Spleen (tissue), 13 donors: ENCODE results near the gene DNAJB1. TPM values are rescaled to one million over a fixed set of nuclear protein-coding genes. Genes with fewer than 3 reads are reported as not detected.

ENCODE experiments used
- DNase-seq: peaks from one replicate; pipeline ENCODE4 v3.0.0-alpha.2; 2020
- H3K27ac ChIP-seq, 8 donors: fragments of 200-600 bp; sonication (generic) in 7 of 8; 1 replicate in 4 of 8; 2 replicates in 4 of 8; pipeline versions ENCODE4 v1.5.0 to v1.8.0; 2016 to 2021; ENCODE audit warnings: inconsistent platforms in 4 of 8, mild to moderate bottlenecking in 4 of 8, moderate library complexity in 1 of 8
- H3K27me3 ChIP-seq, 7 donors: fragments of 200-600 bp; sonication (generic) in 6 of 7; replicated peaks in 1 of 7; 1 replicate in 4 of 7; 2 replicates in 3 of 7; pipeline versions ENCODE4 v1.5.0 to v1.8.0; 2016 to 2021; ENCODE audit warnings: inconsistent platforms in 3 of 7, mild to moderate bottlenecking in 1 of 7
- H3K36me3 ChIP-seq, 6 donors: fragments of 200-600 bp; sonication (generic) in 5 of 6; 1 replicate in 4 of 6; 2 replicates in 2 of 6; pipeline versions ENCODE4 v1.5.0 to v1.8.0; 2016 to 2021; ENCODE audit warnings: inconsistent platforms in 2 of 6
- H3K4me1 ChIP-seq, 6 donors: fragments of 200-600 bp; sonication (generic) in 5 of 6; 1 replicate in 3 of 6; 2 replicates in 3 of 6; pipeline versions ENCODE4 v1.5.0 to v1.8.0; 2016 to 2021; ENCODE audit warnings: inconsistent platforms in 3 of 6
- H3K4me3 ChIP-seq, 8 donors: fragments of 200-600 bp; sonication (generic) in 7 of 8; 1 replicate in 4 of 8; 2 replicates in 4 of 8; pipeline versions ENCODE4 v1.5.0 to v1.8.0; 2016 to 2021; ENCODE audit warnings: inconsistent platforms in 4 of 8, mild to moderate bottlenecking in 4 of 8, moderate library complexity in 2 of 8
- H3K9me3 ChIP-seq, 8 donors: fragments of 200-600 bp; sonication (generic) in 7 of 8; 1 replicate in 4 of 8; 2 replicates in 4 of 8; pipeline versions ENCODE4 v1.5.0 to v1.8.0; 2016 to 2021; ENCODE audit warnings: inconsistent platforms in 4 of 8
- POLR2A ChIP-seq, 3 donors: fragments of 450-650 bp; IDR thresholded peaks; one replicate each; pipeline ENCODE4 v1.5.1; 2017; ENCODE audit warnings: antibody characterized with exemption in 3 of 3, mild to moderate bottlenecking in 1 of 3
- POLR2AphosphoS5 ChIP-seq, 3 donors: sonication (generic); formaldehyde crosslinking; IDR thresholded peaks; one replicate each; pipeline ENCODE4 v1.5.1; 2017; ENCODE audit warnings: antibody characterized with exemption in 3 of 3
- WGBS, 5 donors: extraction: QIAGEN DNeasy Blood & Tissue Kit in 3 of 5; methylation state at CpG; one replicate each; pipeline versions ENCODE4 v1.1.5 to v1.1.7; 2013 to 2018; 5-methylcytosine and 5-hydroxymethylcytosine counted together
- intact Hi-C: fragments of 100-400 bp; cut with DNase I; formaldehyde crosslinking; loops from one replicate; pipeline ENCODE4 v1.15.0; 2023; ENCODE audit warnings: low total_unique reads
- long read RNA-seq, 2 donors: transcript quantifications; one replicate each; lab custom pipeline, GENCODE V29; 2026
- polyA plus RNA-seq, 3 donors: library from polyadenylated mRNA; stranded (reverse); fragments of 200-250 nt; gene quantifications; one replicate each; pipeline ENCODE4 v1.2.1, GENCODE V29; 2013
- total RNA-seq, 7 donors: library from RNA; depleted of rRNA in 3 of 7; stranded (reverse); fragments of >200 nt in 3 of 7; fragmentation: NEBNext Ultra II Directional in 4 of 7; extraction: Animal tissue kit (Norgen Biotek cat#: 25700) in 4 of 7; gene quantifications; one replicate each; pipeline versions ENCODE4 v1.1.0 to v1.2.1, GENCODE V29; 2016 to 2021
- TF ChIP-seq, protein P1 (sequence below), 11 experiments: fragments of 200-600 bp in 7 of 11; fragments of 450-650 bp in 4 of 11; sonication (generic) in 4 of 11; IDR thresholded peaks in 8 of 11; conservative IDR thresholded peaks in 3 of 11; 1 replicate in 7 of 11; 2 replicates in 4 of 11; pipeline versions ENCODE4 v1.4.0 to v1.8.0; 2016 to 2021; ENCODE audit warnings: antibody characterized with exemption in 11 of 11, inconsistent platforms in 4 of 11, mild to moderate bottlenecking in 1 of 11
- donor health status: healthy with polysubstance abuse.
- donor health status: DM: no; HTN: no; CAD: no; lungs with moderate emphysema.
- donor health status: DM: no; HTN: no; CAD: no.
- donor health status: Bipolar disorder and iron deficiency.
- donor health status: healthy.
- donor health status: DM: no; HTN: no; CAD: no.
- donor health status: DM: yes; HTN: yes; CAD: no.

The DNAJB1 gene
- total RNA-seq, result 100 to 1,000 TPM in 1 of 7 donors, 10 to 100 TPM in 6; 33.9 to 157 (median 43.0) TPM
- 10 to 100 TPM; 12.6 to 29.4 (median 19.7) TPM for polyA plus RNA-seq
- long read RNA-seq, donor 1, transcript DNAJB1-201 (3 exons, 2,264 nt), result major isoform, 42 of 64 reads
- long read RNA-seq, donor 1, partial matches to known transcripts, result 20 of 64 reads
- long read RNA-seq, donor 1, other reads (novel, unspliced or antisense), result 0 of 64 reads
- long read RNA-seq, donor 2, transcript DNAJB1-201 (3 exons, 2,264 nt), result major isoform, 38 of 109 reads
- long read RNA-seq, donor 2, partial matches to known transcripts, result 35 of 109 reads
- long read RNA-seq, donor 2, other reads (novel, unspliced or antisense), result 34 of 109 reads

DNA sequence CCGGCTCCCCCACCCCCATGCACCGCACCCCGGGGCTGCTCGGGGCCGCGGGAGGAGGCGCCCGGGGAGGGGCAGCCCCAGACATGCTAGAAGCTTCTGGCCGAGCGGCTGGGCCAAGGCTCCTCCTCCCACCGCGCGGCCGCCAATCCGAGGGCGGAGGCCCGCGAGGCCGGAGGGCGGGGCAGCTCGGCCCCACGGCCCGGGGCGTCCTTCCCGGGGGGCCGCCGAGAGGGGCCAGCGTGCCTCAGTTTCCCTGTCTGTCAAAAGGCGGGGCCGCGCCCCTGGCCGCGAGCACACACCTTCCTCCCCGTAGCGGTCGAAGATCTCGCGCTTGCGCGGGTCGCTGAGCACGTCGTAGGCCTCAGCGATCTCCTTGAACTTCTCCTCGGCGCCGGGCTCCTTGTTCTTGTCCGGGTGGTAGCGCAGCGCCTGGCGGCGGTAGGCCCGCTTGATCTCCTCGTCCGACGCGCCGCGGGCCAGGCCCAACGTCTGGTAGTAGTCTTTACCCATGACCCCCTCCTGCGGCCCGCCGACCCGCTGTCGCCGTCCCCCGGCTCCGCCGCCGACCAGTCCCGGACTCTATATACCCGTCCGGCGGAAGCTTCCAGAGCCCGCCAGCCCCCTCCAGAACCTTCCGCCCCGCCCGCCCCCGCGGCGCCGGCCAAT is at the start of gene DNAJB1:
DNAJB1 (minus strand) TSS at position 558 of the 666 bp plus-strand sequence; CDS start at position 510, 48 bp downstream.
- Histone ChIP-seq H3K4me3 (peak within 1 kb of the TSS; percentile 65 to 94 (median 86)), H3K36me3 (peaks cover 0 to 38% (median 29%) of the 10 kb centered on the region in 6 donors), H3K27me3 (no peaks in the 10 kb centered on the region), H3K9me3 (no peaks in the 10 kb centered on the region), H3K4me1 (peaks cover 44 to 88% (median 64%) of the 10 kb centered on the region in 6 donors), H3K27ac (peak within 1 kb of the TSS; percentile 96 to 100 (median 99))
- TF ChIP-seq POLR2AphosphoS5 (IDR thresholded peaks at IDR 0.05) (peak; percentile 96 to 99 (median 98)), POLR2A (IDR thresholded peaks at IDR 0.05) (peak; percentile 91 to 98 (median 91))
- TF ChIP-seq, protein P1, sequence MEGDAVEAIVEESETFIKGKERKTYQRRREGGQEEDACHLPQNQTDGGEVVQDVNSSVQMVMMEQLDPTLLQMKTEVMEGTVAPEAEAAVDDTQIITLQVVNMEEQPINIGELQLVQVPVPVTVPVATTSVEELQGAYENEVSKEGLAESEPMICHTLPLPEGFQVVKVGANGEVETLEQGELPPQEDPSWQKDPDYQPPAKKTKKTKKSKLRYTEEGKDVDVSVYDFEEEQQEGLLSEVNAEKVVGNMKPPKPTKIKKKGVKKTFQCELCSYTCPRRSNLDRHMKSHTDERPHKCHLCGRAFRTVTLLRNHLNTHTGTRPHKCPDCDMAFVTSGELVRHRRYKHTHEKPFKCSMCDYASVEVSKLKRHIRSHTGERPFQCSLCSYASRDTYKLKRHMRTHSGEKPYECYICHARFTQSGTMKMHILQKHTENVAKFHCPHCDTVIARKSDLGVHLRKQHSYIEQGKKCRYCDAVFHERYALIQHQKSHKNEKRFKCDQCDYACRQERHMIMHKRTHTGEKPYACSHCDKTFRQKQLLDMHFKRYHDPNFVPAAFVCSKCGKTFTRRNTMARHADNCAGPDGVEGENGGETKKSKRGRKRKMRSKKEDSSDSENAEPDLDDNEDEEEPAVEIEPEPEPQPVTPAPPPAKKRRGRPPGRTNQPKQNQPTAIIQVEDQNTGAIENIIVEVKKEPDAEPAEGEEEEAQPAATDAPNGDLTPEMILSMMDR (IDR thresholded peaks at IDR 0.05 in 8 of 11, conservative IDR thresholded peaks at IDR 0.05 in 3 of 11), result peak in 3 of 11 experiments; percentile 21 to 26 (median 24)
- intact Hi-C loops, result no loop called here
- peak; percentile 96 for DNase-seq
- 0 to 1% (median 1%) methylated on average over 31 to 82 of the region's 82 CpGs for WGBS, 5 donors

DNA sequence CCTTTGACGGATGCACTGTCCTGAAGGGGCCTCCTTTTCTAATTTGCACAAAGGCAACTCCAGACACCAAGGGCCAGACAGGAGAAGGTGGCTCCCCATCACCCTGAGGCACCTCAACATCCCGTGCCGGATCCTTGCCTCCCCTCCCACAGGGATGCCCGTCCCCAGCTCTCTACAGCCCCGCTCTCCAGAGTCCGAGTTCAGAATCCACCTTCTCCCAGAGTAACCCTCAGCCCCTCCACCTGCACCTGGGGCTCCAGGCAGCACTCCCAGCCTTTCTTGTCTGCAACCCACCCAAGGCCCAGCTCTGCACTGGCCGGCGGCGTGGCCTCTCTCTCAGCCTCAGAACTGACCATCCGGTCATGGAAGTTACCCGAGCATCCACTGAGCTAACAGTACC is 48.9 kb upstream of the DNAJB1 start:
- peaks cover 13 to 71% (median 39%) of the 10 kb centered on the region in 6 donors for H3K4me1 ChIP-seq
- TF ChIP-seq POLR2A (IDR thresholded peaks at IDR 0.05) (no peak), POLR2AphosphoS5 (IDR thresholded peaks at IDR 0.05) (no peak)
- TF ChIP-seq, protein P1 (IDR thresholded peaks at IDR 0.05 in 8 of 11, conservative IDR thresholded peaks at IDR 0.05 in 3 of 11), result no peak
- peaks cover 0 to 78% (median 32%) of the 10 kb centered on the region in 6 donors for H3K36me3 ChIP-seq
- peak overlapping the region in 3 of 8 donors; percentile 28 to 50 (median 32) for H3K27ac ChIP-seq
- intact Hi-C loops, result no loop called here
- H3K27me3 ChIP-seq, result no peaks in the 10 kb centered on the region
- WGBS, 5 donors, result 88 to 96% (median 94%) methylated on average over 10 to 11 of the region's 11 CpGs
- no peak overlapping the region for H3K4me3 ChIP-seq
- DNase-seq, result no peak
- no peaks in the 10 kb centered on the region for H3K9me3 ChIP-seq

DNA sequence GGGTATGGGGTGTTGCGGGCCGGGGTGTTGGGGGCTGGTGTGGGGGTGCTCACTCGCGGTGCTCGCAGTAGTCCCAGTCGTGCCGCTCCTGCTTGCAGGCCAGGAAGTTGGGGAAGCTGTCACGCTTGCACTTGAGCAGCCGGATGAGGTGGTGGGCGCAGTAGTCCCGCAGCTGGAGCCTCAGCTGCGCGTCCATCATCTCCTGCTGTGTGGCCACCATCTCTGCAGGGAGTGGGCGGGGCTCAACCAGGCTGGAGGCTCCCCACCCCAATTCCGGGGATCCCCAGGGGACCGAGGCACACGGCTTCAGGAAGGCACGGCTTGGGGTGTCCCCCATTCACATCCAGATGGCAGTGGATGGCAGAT is 48.5 kb upstream of the DNAJB1 start:
- DNase-seq, result no peak
- Histone ChIP-seq H3K4me1 (peaks cover 12 to 71% (median 41%) of the 10 kb centered on the region in 6 donors), H3K36me3 (peaks cover 0 to 78% (median 32%) of the 10 kb centered on the region in 6 donors), H3K4me3 (no peak overlapping the region), H3K27me3 (no peaks in the 10 kb centered on the region), H3K27ac (peak overlapping the region in 3 of 8 donors; percentile 28 to 50 (median 32)), H3K9me3 (no peaks in the 10 kb centered on the region)
- TF ChIP-seq, protein P1 (IDR thresholded peaks at IDR 0.05 in 8 of 11, conservative IDR thresholded peaks at IDR 0.05 in 3 of 11), result no peak
- no peak for TF ChIP-seq POLR2AphosphoS5 (IDR thresholded peaks at IDR 0.05)
- intact Hi-C loops, result no loop called here
- 67 to 88% (median 72%) methylated on average over 15 to 18 of the region's 18 CpGs; no CpG with 5 or more reads in 1 of the 5 donors for WGBS, 5 donors
